Measurements from ENCODE around the gene SLC4A1. TPM values are rescaled to one million over a fixed set of nuclear protein-coding genes. Genes with fewer than 3 reads are reported as not detected.
A peak's percentile ranks its signal among the peaks of the same experiment; 100 is the strongest.

The SLC4A1 gene
- total and polyA plus RNA-seq, 8 donors, result 8.3 TPM; not detected in 7

GRCh38 chr17:44269535-44270240 is 1.8 kb upstream of the SLC4A1 start:
- DNase-seq, result no peak
- Histone ChIP-seq H3K4me1 (peaks cover 0 to 12% (median 0%) of the 10 kb centered on the region in 4 donors), H3K4me3 (no peak overlapping the region), H3K27me3 (peaks cover 0 to 18% (median 0%) of the 10 kb centered on the region in 3 donors), H3K27ac (no peak overlapping the region), H3K9me3 (no peaks in the 10 kb centered on the region), H3K36me3 (no peaks in the 10 kb centered on the region)
- WGBS, 5 donors, result 52 to 63% (median 58%) methylated on average over 6 to 7 of the region's 7 CpGs
- intact Hi-C loops (cut with DNase I; ENCODE audit: low total_unique reads), result no loop called here
- TF ChIP-seq CTCF (IDR thresholded peaks at IDR 0.05), result no peak
- TF ChIP-seq POLR2AphosphoS5 (IDR thresholded peaks at IDR 0.05), result no peak

GRCh38 chr17:44268709-44269534 is 987 bp upstream of the SLC4A1 start:
- Histone ChIP-seq H3K4me3 (no peak overlapping the region), H3K27me3 (peaks cover 0 to 18% (median 0%) of the 10 kb centered on the region in 3 donors), H3K27ac (no peak overlapping the region), H3K36me3 (no peaks in the 10 kb centered on the region), H3K9me3 (no peaks in the 10 kb centered on the region), H3K4me1 (peaks cover 0 to 12% (median 0%) of the 10 kb centered on the region in 4 donors)
- DNase-seq, result no peak
- intact Hi-C loops (cut with DNase I; ENCODE audit: low total_unique reads), result no loop called here
- TF ChIP-seq POLR2AphosphoS5 (IDR thresholded peaks at IDR 0.05) (no peak), POLR2A (IDR thresholded peaks at IDR 0.05) (no peak), CTCF (IDR thresholded peaks at IDR 0.05) (no peak), EP300 (IDR thresholded peaks at IDR 0.05) (no peak)
- 70 to 74% (median 71%) methylated on average over 11 of the region's 11 CpGs for WGBS, 5 donors

- H3K4me3 ChIP-seq, result no peak overlapping the region
- TF ChIP-seq EP300 (IDR thresholded peaks at IDR 0.05) (no peak), POLR2A (IDR thresholded peaks at IDR 0.05) (no peak)
- intact Hi-C loops (cut with DNase I; ENCODE audit: low total_unique reads), result no loop called here
- H3K4me1 ChIP-seq, result peaks cover 0 to 3% (median 0%) of the 10 kb centered on the region in 4 donors
- peaks cover 0 to 15% (median 0%) of the 10 kb centered on the region in 3 donors for H3K27me3 ChIP-seq
- no peak overlapping the region for H3K27ac ChIP-seq
- no peaks in the 10 kb centered on the region for H3K9me3 ChIP-seq
- H3K36me3 ChIP-seq, result no peaks in the 10 kb centered on the region
- no peak for DNase-seq
- 81 to 95% (median 92%) methylated on average over 5 of the region's 5 CpGs for WGBS, 5 donors
These were observed 825 bp downstream of the SLC4A1 start for GRCh38 chr17:44267165-44267455.

- no peaks in the 10 kb centered on the region for H3K4me1 ChIP-seq
- H3K9me3 ChIP-seq, result no peaks in the 10 kb centered on the region
- H3K4me3 ChIP-seq, result no peak overlapping the region
- H3K36me3 ChIP-seq, result no peaks in the 10 kb centered on the region
- H3K27me3 ChIP-seq, result peaks cover 0 to 10% (median 0%) of the 10 kb centered on the region in 3 donors
- no peak overlapping the region for H3K27ac ChIP-seq
- 33 to 64% (median 39%) methylated on average over 9 of the region's 9 CpGs for WGBS, 5 donors
- intact Hi-C loops (cut with DNase I; ENCODE audit: low total_unique reads), result no loop called here
- no peak for TF ChIP-seq EP300 (IDR thresholded peaks at IDR 0.05)
- TF ChIP-seq POLR2AphosphoS5 (IDR thresholded peaks at IDR 0.05), result no peak
- no peak for TF ChIP-seq POLR2A (IDR thresholded peaks at IDR 0.05)
- no peak for TF ChIP-seq CTCF (IDR thresholded peaks at IDR 0.05)
- DNase-seq, result peak in 1 of 2 donors; percentile 36
These were observed 1.4 kb downstream of the SLC4A1 start for GRCh38 chr17:44266402-44267164.
